Immature natural killer cell (primary cell): ENCODE results near the gene TEDDM1. TPM values are rescaled to one million over a fixed set of nuclear protein-coding genes. Genes with fewer than 3 reads are reported as not detected.
"Not testable (repeated sequence)": the region's sequence is repeated elsewhere in the genome, so short reads cannot be mapped to it uniquely, and the experiment has no call there.

Experiments used
- DNase-seq, 3 donors: peaks; one replicate each; pipeline ENCODE4 v3.0.0; 2022; ENCODE audit warnings: mixed read lengths in 1 of 3
- H3K27ac Mint-ChIP-seq, 6 donors: one replicate each; pipeline ENCODE4 v1.8.0; 2020; ENCODE audit warnings: mixed read lengths in 6 of 6, mild to moderate bottlenecking in 5 of 6, inconsistent platforms in 4 of 6, moderate library complexity in 3 of 6
- H3K27me3 Mint-ChIP-seq, 3 donors: one replicate each; pipeline ENCODE4 v1.8.0; 2020 to 2021; ENCODE audit warnings: low read depth in 3 of 3, mild to moderate bottlenecking in 3 of 3, mixed read lengths in 3 of 3, moderate library complexity in 3 of 3, inconsistent platforms in 1 of 3
- H3K36me3 Mint-ChIP-seq, 3 donors: one replicate each; pipeline ENCODE4 v1.8.0; 2020; ENCODE audit warnings: mixed read lengths in 3 of 3, inconsistent platforms in 2 of 3, mild to moderate bottlenecking in 2 of 3
- H3K4me1 Mint-ChIP-seq, 2 donors: one replicate each; pipeline ENCODE4 v1.8.0; 2020; ENCODE audit warnings: inconsistent platforms in 2 of 2, mild to moderate bottlenecking in 2 of 2, mixed read lengths in 2 of 2, moderate library complexity in 1 of 2
- H3K4me3 Mint-ChIP-seq, 5 donors: one replicate each; pipeline ENCODE4 v1.8.0; 2020; ENCODE audit warnings: mild to moderate bottlenecking in 5 of 5, mixed read lengths in 5 of 5, inconsistent platforms in 3 of 5, moderate library complexity in 3 of 5
- H3K9me3 Mint-ChIP-seq, 6 donors: one replicate each; pipeline ENCODE4 v1.8.0; 2020; ENCODE audit warnings: mild to moderate bottlenecking in 6 of 6, mixed read lengths in 6 of 6, inconsistent platforms in 4 of 6, moderate library complexity in 3 of 6
- polyA plus RNA-seq, 3 donors: library from polyadenylated mRNA; unstranded; fragments of 300-500 nt; fragmentation: Illumina TruSeq; gene quantifications; one replicate each; pipeline ENCODE4 v1.2.3, GENCODE V29; 2021

TEDDM1 gene
- polyA plus RNA-seq, 3 donors from 2014 or later = 0.09 TPM; not detected in 2

GRCh38 chr1:182383037-182383661 lies 17.3 kb downstream of the TEDDM1 start:
- Mint-ChIP-seq H3K4me1 (peaks cover 2 to 13% of the 10 kb centered on the region in 2 donors), H3K36me3 (peaks cover 24 to 54% (median 43%) of the 10 kb centered on the region in 3 donors), H3K4me3 (no peak overlapping the region), H3K9me3 (no peaks in the 10 kb centered on the region), H3K27ac (no peak overlapping the region), H3K27me3 (no peaks in the 10 kb centered on the region)
- no peak for DNase-seq

DNA sequence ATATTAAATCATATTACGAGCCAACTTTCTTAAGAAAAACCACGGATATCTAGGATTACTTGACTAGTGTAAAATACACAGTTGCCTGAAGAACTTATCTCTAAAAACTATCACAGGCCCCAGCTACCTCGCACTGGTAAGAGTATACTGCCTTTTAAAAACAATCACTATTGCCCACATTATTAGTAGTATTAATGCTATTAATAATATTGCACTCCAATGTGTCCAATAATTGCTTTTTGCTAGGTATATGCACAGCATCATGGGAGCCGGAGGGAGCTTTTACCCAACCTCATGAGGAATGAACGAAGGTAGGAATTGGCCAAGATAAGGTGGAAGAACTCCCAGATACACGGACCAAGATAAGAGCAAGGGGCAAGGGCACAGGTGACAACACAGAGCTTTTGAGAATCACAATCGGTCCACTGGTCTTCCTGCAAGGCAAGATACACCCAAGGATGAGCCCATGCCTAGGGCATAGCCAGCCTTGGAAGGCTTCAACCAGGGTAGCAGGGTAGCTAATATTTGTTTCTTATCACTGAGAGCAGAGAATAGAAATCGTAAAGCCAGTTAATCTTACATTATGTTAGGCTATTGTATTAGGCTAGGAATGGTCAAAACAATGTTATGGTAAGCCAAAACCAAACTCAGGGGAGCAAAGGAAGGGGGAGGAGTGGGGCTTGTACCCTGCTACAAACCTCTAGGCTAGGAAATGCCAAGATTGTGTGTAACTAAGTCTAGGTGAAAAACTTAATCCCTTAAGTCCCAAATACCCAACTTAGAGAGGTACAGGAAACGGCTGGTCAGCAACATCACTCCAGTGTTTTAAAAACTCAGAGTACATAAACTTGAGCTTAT lies 18.3 kb downstream of the TEDDM1 start:
- Mint-ChIP-seq H3K4me1 (peaks cover 0 to 8% of the 10 kb centered on the region in 2 donors), H3K9me3 (no peaks in the 10 kb centered on the region), H3K27ac (no peak overlapping the region), H3K27me3 (no peaks in the 10 kb centered on the region), H3K4me3 (no peak overlapping the region), H3K36me3 (peaks cover 24 to 47% (median 36%) of the 10 kb centered on the region in 3 donors)
- DNase-seq = no peak

DNA sequence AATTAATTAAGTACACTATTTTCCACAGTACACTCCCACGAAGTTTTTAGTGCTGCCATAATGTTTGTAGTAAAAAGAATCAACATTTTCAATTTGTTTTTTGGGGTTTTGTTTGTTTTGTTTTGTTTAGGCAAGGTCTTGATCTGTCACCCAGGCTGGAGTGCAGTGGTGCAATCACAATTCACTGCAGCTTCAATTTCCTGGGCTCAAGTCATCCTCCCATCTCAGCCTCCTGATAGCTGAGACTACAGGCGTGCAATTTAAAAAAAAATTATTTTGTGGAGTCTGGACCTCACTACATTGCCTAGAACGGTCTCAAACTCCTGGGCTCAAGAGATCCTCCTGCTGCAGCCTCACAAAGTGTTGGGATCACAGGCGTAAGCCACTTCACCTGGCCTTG lies 20.3 kb downstream of the TEDDM1 start:
- Mint-ChIP-seq H3K4me1 (peaks cover 0 to 7% of the 10 kb centered on the region in 2 donors), H3K27me3 (no peaks in the 10 kb centered on the region), H3K9me3 (no peaks in the 10 kb centered on the region), H3K27ac (no peak overlapping the region), H3K36me3 (peaks cover 18 to 27% (median 20%) of the 10 kb centered on the region in 3 donors), H3K4me3 (no peak overlapping the region)
- no peak for DNase-seq

DNA sequence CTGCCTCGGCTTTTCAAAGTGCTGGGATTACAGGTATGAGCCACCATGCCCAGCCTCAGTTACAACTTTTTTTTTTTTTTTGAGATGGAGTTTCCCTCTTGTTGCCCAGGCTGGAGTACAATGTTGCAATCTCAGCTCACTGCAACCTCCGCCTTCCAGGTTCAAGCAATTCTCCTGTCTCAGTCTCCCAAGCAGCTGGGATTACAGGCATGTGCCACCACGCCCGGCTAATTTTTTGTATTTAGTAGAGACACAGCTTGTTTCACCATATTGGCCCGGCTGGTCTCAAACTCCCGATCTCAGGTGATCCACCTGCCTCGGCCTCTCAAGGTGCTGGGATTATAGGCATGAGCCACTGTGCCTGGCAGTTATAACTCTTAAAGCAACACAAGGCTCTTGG lies 20.7 kb downstream of the TEDDM1 start:
- not testable (repeated sequence) for H3K9me3 Mint-ChIP-seq, H3K27me3 Mint-ChIP-seq, H3K4me1 Mint-ChIP-seq, DNase-seq, H3K27ac Mint-ChIP-seq, H3K4me3 Mint-ChIP-seq
- H3K36me3 Mint-ChIP-seq = peaks cover 14 to 23% (median 17%) of the 10 kb centered on the region in 3 donors

DNA sequence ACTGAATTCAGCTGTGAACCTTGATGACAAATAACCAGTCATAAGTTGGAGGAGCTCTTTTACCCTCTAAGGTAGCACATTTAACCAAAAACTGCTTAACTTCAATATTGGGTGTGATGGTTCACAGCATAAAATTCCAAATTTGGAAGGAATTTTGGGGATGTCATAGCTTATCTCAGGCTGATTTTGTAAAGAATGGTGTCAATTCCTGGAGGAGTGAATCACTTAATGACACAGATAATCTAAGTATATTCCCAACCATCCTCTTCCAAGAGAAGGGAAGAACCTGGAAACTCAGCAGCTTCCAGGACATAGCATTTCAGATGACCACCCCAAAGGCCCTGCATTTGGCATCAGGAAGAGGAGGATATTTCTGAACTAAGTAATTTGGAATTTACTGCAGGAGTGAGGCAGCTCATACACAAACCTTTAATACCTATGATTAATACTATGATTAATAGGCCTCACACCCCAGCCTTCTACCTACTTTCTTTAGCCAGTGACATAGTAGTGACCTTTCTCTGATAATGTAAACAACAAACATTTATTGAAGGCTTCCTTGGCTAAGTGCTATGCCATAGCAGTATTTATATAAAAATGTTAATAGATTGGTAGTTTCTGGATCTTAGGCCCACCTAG lies 23.4 kb downstream of the TEDDM1 start:
- no peaks in the 10 kb centered on the region for H3K4me1 Mint-ChIP-seq
- DNase-seq = no peak
- no peaks in the 10 kb centered on the region for H3K27me3 Mint-ChIP-seq
- H3K36me3 Mint-ChIP-seq = peaks cover 0 to under 1% (median 0%) of the 10 kb centered on the region in 3 donors
- H3K27ac Mint-ChIP-seq = no peak overlapping the region
- H3K9me3 Mint-ChIP-seq = peaks cover 0 to 1% (median 0%) of the 10 kb centered on the region in 6 donors
- H3K4me3 Mint-ChIP-seq = no peak overlapping the region

DNA sequence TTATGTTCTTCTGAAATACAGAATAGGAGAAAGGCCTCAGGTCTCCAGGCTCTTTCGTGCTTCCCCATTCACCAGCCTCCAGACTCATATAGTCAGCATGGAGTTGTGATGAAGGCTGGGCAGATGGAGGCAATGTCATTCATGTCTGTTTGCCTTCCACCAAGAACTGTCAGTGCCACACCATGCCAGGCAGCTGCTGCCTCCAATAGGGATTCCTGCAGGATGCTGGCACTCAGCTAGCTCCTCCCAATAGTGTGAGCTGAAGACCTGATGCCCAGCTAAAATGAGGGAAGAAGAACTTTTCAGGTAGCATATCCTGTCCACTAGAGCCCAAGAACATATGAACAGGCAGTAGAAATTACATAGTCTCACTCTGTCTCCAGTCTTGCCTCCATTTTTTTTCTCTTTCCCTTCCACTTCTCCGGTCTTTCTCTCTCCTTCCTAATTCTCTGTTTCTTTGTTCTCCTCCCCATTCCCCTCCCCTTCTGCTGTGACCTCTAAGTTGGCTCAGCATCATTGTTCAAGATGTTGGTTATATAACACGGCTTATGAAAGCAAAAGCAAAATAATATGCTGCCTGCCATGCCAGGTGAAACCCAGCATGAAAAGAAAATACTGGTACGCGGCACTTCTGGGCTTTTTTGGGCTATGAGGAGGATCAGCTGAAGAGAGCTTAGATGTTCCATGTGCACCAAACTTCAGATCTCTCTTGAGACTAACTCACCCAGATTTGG lies 26.2 kb downstream of the TEDDM1 start:
- no peaks in the 10 kb centered on the region for H3K36me3 Mint-ChIP-seq
- H3K4me3 Mint-ChIP-seq = no peak overlapping the region
- H3K27me3 Mint-ChIP-seq = no peaks in the 10 kb centered on the region
- no peaks in the 10 kb centered on the region for H3K4me1 Mint-ChIP-seq
- peaks cover 0 to 1% (median 0%) of the 10 kb centered on the region in 6 donors for H3K9me3 Mint-ChIP-seq
- DNase-seq = no peak
- H3K27ac Mint-ChIP-seq = no peak overlapping the region

DNA sequence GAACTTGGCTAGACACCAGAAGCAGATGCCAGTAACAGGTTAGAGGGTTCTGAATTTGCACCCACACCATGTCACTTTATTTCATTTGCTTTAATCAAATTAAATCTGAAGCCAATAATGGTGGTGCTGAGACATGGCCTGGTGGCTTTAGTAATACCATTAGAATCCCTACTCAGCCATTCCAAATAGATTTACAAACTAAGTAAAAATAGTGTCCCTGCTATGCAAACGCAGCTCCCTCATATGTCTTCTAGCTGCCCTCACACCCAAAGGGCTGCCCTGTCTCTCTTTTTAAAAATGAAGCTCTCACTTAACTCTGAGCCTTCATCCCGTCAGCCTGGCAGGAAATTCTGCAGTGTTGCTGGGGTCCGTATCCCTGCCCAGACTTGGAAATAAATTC lies 29.9 kb downstream of the TEDDM1 start:
- no peak for DNase-seq
- Mint-ChIP-seq H3K4me3 (no peak overlapping the region), H3K4me1 (no peaks in the 10 kb centered on the region), H3K36me3 (no peaks in the 10 kb centered on the region), H3K9me3 (peaks cover 0 to 1% (median 0%) of the 10 kb centered on the region in 6 donors), H3K27ac (no peak overlapping the region), H3K27me3 (peaks cover 0 to 4% (median 2%) of the 10 kb centered on the region in 3 donors)

GRCh38 chr1:182368903-182369302 lies 31.6 kb downstream of the TEDDM1 start:
- H3K4me3 Mint-ChIP-seq = no peak overlapping the region
- no peak for DNase-seq

DNA sequence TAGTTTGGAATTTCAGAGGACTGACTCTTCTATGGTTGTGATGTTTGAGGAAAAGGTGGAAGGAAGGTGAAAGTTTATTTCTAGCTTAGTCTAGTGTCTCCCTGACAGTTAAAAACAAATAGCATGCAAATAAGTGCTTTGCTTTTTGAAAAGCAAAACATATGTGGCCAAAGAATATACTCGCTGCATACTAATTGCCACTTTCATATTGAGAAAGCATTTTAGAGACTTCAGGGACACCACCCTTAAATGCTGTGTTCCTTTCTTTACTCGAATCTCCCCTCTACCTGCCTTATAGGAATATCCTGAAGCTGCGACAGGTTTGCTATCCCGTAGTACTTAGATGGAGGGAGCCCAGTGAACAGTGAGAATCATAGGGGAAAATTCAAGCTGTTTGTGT lies 32.1 kb downstream of the TEDDM1 start:
- H3K4me1 Mint-ChIP-seq = no peaks in the 10 kb centered on the region
- peaks cover 2 to 4% (median 4%) of the 10 kb centered on the region in 3 donors for H3K27me3 Mint-ChIP-seq
- no peaks in the 10 kb centered on the region for H3K36me3 Mint-ChIP-seq
- no peaks in the 10 kb centered on the region for H3K9me3 Mint-ChIP-seq
- H3K4me3 Mint-ChIP-seq = no peak overlapping the region
- DNase-seq = no peak
- H3K27ac Mint-ChIP-seq = no peak overlapping the region

More at GRCh38 chr1:182368903-182369302, 31.6 kb downstream of the TEDDM1 start:
- no peaks in the 10 kb centered on the region for H3K9me3 Mint-ChIP-seq
- no peaks in the 10 kb centered on the region for H3K36me3 Mint-ChIP-seq
- H3K4me1 Mint-ChIP-seq = no peaks in the 10 kb centered on the region
- no peak overlapping the region for H3K27ac Mint-ChIP-seq
- peaks cover 0 to 4% (median 4%) of the 10 kb centered on the region in 3 donors for H3K27me3 Mint-ChIP-seq

DNA sequence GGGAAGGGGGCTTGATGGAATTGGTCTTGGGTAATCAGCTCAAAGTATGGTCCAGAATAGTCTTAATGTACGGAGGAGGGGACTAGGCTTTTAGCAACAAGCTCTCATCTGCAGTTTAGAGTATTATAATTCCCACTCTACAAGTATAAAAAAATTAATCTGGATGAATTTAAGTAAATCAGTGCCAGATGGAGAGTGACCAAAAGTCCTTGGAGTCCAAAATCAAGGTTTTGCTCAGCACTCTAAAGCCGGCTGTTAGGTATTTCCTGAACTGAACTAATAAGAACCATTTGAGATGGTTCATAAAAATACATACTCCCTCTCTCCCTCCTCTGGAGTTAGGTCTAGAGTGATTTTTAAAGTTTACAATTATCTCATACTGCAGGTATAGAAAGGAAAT lies 32.5 kb downstream of the TEDDM1 start:
- Mint-ChIP-seq H3K9me3 (no peaks in the 10 kb centered on the region), H3K27me3 (peaks cover 2 to 4% (median 4%) of the 10 kb centered on the region in 3 donors), H3K4me3 (no peak overlapping the region), H3K27ac (no peak overlapping the region), H3K36me3 (no peaks in the 10 kb centered on the region), H3K4me1 (no peaks in the 10 kb centered on the region)
- DNase-seq = no peak

DNA sequence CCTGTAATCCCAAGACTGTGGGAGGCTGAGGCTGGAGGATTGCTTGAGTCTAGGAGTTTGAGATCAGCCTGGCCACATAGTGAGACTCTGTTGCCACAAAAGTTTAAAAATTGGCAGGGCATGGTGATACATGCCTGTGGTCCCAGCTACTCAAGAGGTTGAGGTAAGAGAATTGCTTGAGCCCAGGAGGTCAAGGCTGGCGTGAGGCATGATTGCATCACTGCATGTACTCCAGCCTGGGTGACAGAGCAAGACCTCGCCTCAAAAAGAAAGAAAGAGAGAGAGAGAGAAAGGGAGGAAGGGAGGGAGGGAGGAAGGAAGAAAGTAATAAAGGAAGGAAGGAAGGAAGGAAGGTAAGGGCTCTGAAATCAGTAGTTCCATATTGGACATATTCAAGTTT lies 33.9 kb downstream of the TEDDM1 start:
- Mint-ChIP-seq H3K4me3 (no peak overlapping the region), H3K36me3 (no peaks in the 10 kb centered on the region), H3K4me1 (no peaks in the 10 kb centered on the region), H3K27ac (no peak overlapping the region), H3K9me3 (no peaks in the 10 kb centered on the region), H3K27me3 (peaks cover 2 to 4% (median 4%) of the 10 kb centered on the region in 3 donors)
- DNase-seq = no peak

- Mint-ChIP-seq H3K36me3 (no peaks in the 10 kb centered on the region), H3K27ac (no peak overlapping the region), H3K9me3 (no peaks in the 10 kb centered on the region), H3K27me3 (peaks cover 0 to 5% (median 3%) of the 10 kb centered on the region in 3 donors), H3K4me1 (no peaks in the 10 kb centered on the region), H3K4me3 (no peak overlapping the region)
- DNase-seq = no peak
Observed at GRCh38 chr1:182359645-182360044, 40.8 kb downstream of the TEDDM1 start.

DNA sequence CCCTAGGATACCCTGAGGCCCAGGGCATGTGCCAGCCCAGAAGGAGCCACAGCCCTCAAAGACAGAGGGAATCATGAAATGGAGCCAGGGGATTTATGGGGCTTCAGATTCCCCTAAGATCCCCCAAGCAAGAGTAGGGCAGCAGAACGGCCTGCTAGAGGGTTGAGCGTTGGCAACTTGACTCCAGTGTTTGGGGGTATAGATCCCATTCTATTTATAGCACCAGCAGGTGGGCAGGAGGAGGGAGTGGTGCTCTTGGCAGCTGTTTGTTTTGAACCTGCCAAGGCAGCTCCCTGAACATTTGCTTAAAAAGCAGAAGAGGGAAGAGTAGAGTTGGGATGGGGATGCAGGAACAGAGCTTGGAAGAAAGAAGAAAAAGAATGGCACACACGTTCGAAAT lies 42.6 kb downstream of the TEDDM1 start:
- H3K36me3 Mint-ChIP-seq = no peaks in the 10 kb centered on the region
- no peak overlapping the region for H3K4me3 Mint-ChIP-seq
- no peak for DNase-seq
- H3K27ac Mint-ChIP-seq = no peak overlapping the region
- no peaks in the 10 kb centered on the region for H3K4me1 Mint-ChIP-seq
- peaks cover 0 to 5% (median 2%) of the 10 kb centered on the region in 3 donors for H3K27me3 Mint-ChIP-seq
- H3K9me3 Mint-ChIP-seq = no peaks in the 10 kb centered on the region
